K562 (cell line): Measurements from ENCODE around the gene PAIP2. TPM values are rescaled to one million over a fixed set of nuclear protein-coding genes. Genes with fewer than 3 reads are reported as not detected.
A peak's percentile ranks its signal among the peaks of the same experiment; 100 is the strongest.

Experiments used
- ATAC-seq: fragments of 200-7000 bp; cut with Tn5 transposase; 3 replicates; pipeline ENCODE4 v1.9.1; 2020; ENCODE audit warnings: moderate library complexity
- BruUV-seq: library from RNA; stranded (reverse); fragments of 400-500 nt; replicated peaks from 2 replicates; lab custom pipeline; 2021; lab: Mats Ljungman, UMichigan
- CTCF ChIA-PET: fragments of 300-600 bp; formaldehyde crosslinking; extraction: SDS; loops from one replicate; lab custom pipeline; 2021; ENCODE audit warnings: low intra/inter-chr PET ratio; lab: Yijun Ruan, JAX
- POLR2A ChIA-PET: fragments of 300-600, 350-650 bp; sonication (Branson Sonifier 250); formaldehyde crosslinking; extraction: SDS; loops from one replicate; lab custom pipeline; 2021; ENCODE audit warnings: antibody characterized with exemption, inconsistent platforms; lab: Yijun Ruan, JAX
- DNase-seq, 4 experiments: peaks; one replicate each; pipeline versions ENCODE4 v3.0.0 to v3.0.0-alpha.2; 2011 to 2018; ENCODE audit warnings: low spot score in 3 of 4, mixed read lengths in 3 of 4; ENCODE audit errors: extremely low read depth in 1 of 4
- FAIRE-seq: peaks from 2 replicates; lab custom pipeline; 2011; peaks lifted over from hg19 to GRCh38; lab: Jason Lieb, UNC
- H2AFZ ChIP-seq: 2 replicates; pipeline ENCODE4 v1.6.0; 2011; ENCODE audit warnings: low read depth, low read length, control low read depth, inconsistent platforms
- H3K27ac ChIP-seq: fragments of 200-600 bp; 3 replicates; pipeline ENCODE4 v1.8.0; 2011; ENCODE audit warnings: low read depth, mild to moderate bottlenecking, control low read depth, inconsistent platforms, low read length, moderate library complexity, mixed read lengths; ENCODE audit errors: extremely low read depth
- H3K27me3 ChIP-seq, 2 experiments: fragments of 300-600 bp in 1 of 2; 2 replicates in 1 of 2; 3 replicates in 1 of 2; pipeline versions ENCODE4 v1.6.0 to v1.8.0; 2011; ENCODE audit warnings: inconsistent platforms in 2 of 2, low read length in 2 of 2, mild to moderate bottlenecking in 1 of 2, mixed read lengths in 1 of 2, moderate library complexity in 1 of 2; ENCODE audit not compliant: control insufficient read depth in 2 of 2, insufficient read depth in 2 of 2
- H3K36me3 ChIP-seq: fragments of 300-600 bp; 3 replicates; pipeline ENCODE4 v1.8.0; 2011; ENCODE audit warnings: mild to moderate bottlenecking, low read length, inconsistent platforms; ENCODE audit not compliant: control insufficient read depth, insufficient read depth
- H3K4me1 ChIP-seq, 2 experiments: fragments of 200-600 bp in 1 of 2; replicated peaks in 1 of 2; 2 replicates in 1 of 2; 3 replicates in 1 of 2; pipeline versions ENCODE4 v1.5.1 to v1.8.0; 2011; ENCODE audit warnings: inconsistent platforms in 2 of 2, low read length in 2 of 2, mild to moderate bottlenecking in 1 of 2, mixed read lengths in 1 of 2, moderate library complexity in 1 of 2; ENCODE audit not compliant: control insufficient read depth in 2 of 2, insufficient read depth in 2 of 2
- H3K4me2 ChIP-seq: 2 replicates; pipeline ENCODE4 v1.6.1; 2011; ENCODE audit warnings: low read length, control low read depth, inconsistent platforms, mixed read lengths; ENCODE audit not compliant: insufficient read depth
- H3K4me3 ChIP-seq: fragments of 200-600 bp; sonication (generic), shearing (Covaris generic); 2 replicates; pipeline ENCODE4 v1.5.1; 2016; ENCODE audit warnings: control low read depth, inconsistent platforms
- H3K79me2 ChIP-seq: fragments of 200-600 bp; 3 replicates; pipeline ENCODE4 v1.8.0; 2011; ENCODE audit warnings: low read length, inconsistent platforms; ENCODE audit not compliant: control insufficient read depth, insufficient read depth
- H3K9ac ChIP-seq, 2 experiments: 2 replicates each; pipeline versions ENCODE4 v1.6.0 to v1.6.1; 2011; ENCODE audit warnings: low read depth in 2 of 2, low read length in 2 of 2, control low read depth in 1 of 2, inconsistent platforms in 1 of 2, mild to moderate bottlenecking in 1 of 2, mixed read lengths in 1 of 2; ENCODE audit not compliant: insufficient read depth in 1 of 2
- H3K9me1 ChIP-seq: one replicate; pipeline ENCODE4 v1.6.0; 2011; ENCODE audit warnings: inconsistent platforms, mild to moderate bottlenecking, low read length, moderate library complexity; ENCODE audit not compliant: control insufficient read depth, insufficient read depth
- H3K9me3 ChIP-seq: replicated peaks from 2 replicates; pipeline ENCODE4 v1.5.1; 2011; ENCODE audit warnings: low read depth, low read length, inconsistent platforms; ENCODE audit not compliant: control insufficient read depth, insufficient read depth
- H4K20me1 ChIP-seq: replicated peaks from 2 replicates; pipeline ENCODE4 v1.6.1; 2011; ENCODE audit warnings: low read length, inconsistent platforms, mixed read lengths; ENCODE audit not compliant: control insufficient read depth, insufficient read depth
- ARID1B ChIP-seq: fragments of 450-650 bp; IDR thresholded peaks from 2 replicates; pipeline ENCODE4 v1.6.1; 2016; ENCODE audit warnings: antibody characterized with exemption, mild to moderate bottlenecking, inconsistent platforms
- RBFOX2 ChIP-seq: fragments of 200-400 bp; formaldehyde crosslinking; IDR thresholded peaks from 2 replicates; pipeline ENCODE4 v1.6.1; 2017; ENCODE audit warnings: low read depth, mild to moderate bottlenecking, low read length, moderate library complexity
- TEAD4 ChIP-seq, 2 experiments: sonication (generic) in 1 of 2; formaldehyde crosslinking in 1 of 2; IDR thresholded peaks; 2 replicates each; pipeline versions ENCODE4 v1.6.1 to v1.8.0; 2012 to 2022; ENCODE audit warnings: borderline replicate concordance in 1 of 2, inconsistent platforms in 1 of 2, low read length in 1 of 2, mild to moderate bottlenecking in 1 of 2, missing genetic modification reagents in 1 of 2
- ZNF444 ChIP-seq: fragments of 250-450 bp; sonication (Bioruptor Pico); IDR thresholded peaks from 2 replicates; pipeline ENCODE4 v1.4.0; 2020; ENCODE audit warnings: mild to moderate bottlenecking, moderate library complexity
- ZNF830 ChIP-seq: fragments of 250-450 bp; sonication (Bioruptor Pico); IDR thresholded peaks from 2 replicates; pipeline ENCODE4 v1.5.0; 2021; ENCODE audit warnings: mild to moderate bottlenecking
- WGBS: fragments of 100-300 bp; shearing (Covaris generic); methylation state at CpG from one replicate; pipeline ENCODE4 v1.1.6; 2016; ENCODE audit warnings: low coverage, mixed read lengths; ENCODE audit not compliant: insufficient coverage; ENCODE audit errors: missing lambda C conversion rate; 5-methylcytosine and 5-hydroxymethylcytosine counted together
- in situ Hi-C: fragments of 300-500 bp; cut with MboI; formaldehyde crosslinking; loops from 4 replicates; pipeline ENCODE4 v1.15.0; 2018; ENCODE audit warnings: inconsistent platforms, mixed read lengths
- intact Hi-C: fragments of 100-400 bp; cut with micrococcal nuclease; formaldehyde crosslinking; loops from 2 replicates; pipeline ENCODE4 v1.14.2; 2022
- polyA plus RNA-seq, 8 experiments: library from polyadenylated mRNA; depleted of rRNA in 4 of 8; stranded (reverse) in 5 of 8; unstranded in 3 of 8; fragments of >200 nt; fragmentation: Nextera tagmentation in 2 of 8; fragmentation: Illumina TruSeq in 1 of 8; extraction: Ambion mirVana in 2 of 8; extraction: Trizol in 1 of 8; gene quantifications; 2 replicates each; pipeline versions ENCODE4 v1.2.1 to v1.2.3, GENCODE V29; 2011 to 2014; ENCODE audit warnings: inconsistent platforms in 1 of 8, missing spikeins in 1 of 8
- total RNA-seq, 7 experiments: library from RNA; depleted of rRNA in 6 of 7; stranded (reverse); fragments of >200 nt in 6 of 7; fragmentation: Illumina TruSeq in 2 of 7; extraction: Trizol in 2 of 7; gene quantifications; 2 replicates each; pipeline versions ENCODE4 v1.2.1 to v1.2.3, GENCODE V29; 2011 to 2021; ENCODE audit warnings: low replicate concordance in 1 of 7
- TF ChIP-seq, protein P1 (sequence below): fragments of 150-350 bp; conservative IDR thresholded peaks from 2 replicates; pipeline ENCODE4 v1.6.1; 2014; ENCODE audit warnings: low read length

Gene PAIP2
- total and polyA plus RNA-seq, 9 of the 15 experiments (the other 6 are each of a cell fraction or from before 2014, with no cell fraction given) = 78.3 to 187 (median 128) TPM

DNA sequence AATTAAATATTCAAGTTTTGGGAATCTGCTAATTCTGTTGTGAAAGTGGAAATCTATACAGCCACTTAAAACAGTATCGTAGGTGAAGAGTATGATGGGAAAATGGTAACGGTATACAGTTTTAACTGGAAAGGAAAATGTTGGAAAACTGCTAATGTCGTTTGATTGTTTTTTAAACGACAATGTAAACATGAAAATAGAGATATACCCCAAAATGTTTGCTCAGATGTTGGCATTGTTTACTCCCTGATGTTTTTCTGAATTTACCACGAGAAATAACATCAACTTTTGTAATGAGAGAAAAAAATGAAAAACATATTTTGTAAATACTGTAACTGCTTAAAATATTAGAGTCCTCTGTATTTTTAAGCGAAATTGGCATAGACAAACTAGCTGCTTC is 45.5 kb upstream of the PAIP2 start (continued):
- TF ChIP-seq ZNF830 (CRISPR knock-in tag) (no peak), ARID1B (no peak)
- TF ChIP-seq, protein P1, sequence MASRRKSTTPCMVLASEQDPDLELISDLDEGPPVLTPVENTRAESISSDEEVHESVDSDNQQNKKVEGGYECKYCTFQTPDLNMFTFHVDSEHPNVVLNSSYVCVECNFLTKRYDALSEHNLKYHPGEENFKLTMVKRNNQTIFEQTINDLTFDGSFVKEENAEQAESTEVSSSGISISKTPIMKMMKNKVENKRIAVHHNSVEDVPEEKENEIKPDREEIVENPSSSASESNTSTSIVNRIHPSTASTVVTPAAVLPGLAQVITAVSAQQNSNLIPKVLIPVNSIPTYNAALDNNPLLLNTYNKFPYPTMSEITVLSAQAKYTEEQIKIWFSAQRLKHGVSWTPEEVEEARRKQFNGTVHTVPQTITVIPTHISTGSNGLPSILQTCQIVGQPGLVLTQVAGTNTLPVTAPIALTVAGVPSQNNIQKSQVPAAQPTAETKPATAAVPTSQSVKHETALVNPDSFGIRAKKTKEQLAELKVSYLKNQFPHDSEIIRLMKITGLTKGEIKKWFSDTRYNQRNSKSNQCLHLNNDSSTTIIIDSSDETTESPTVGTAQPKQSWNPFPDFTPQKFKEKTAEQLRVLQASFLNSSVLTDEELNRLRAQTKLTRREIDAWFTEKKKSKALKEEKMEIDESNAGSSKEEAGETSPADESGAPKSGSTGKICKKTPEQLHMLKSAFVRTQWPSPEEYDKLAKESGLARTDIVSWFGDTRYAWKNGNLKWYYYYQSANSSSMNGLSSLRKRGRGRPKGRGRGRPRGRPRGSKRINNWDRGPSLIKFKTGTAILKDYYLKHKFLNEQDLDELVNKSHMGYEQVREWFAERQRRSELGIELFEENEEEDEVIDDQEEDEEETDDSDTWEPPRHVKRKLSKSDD = no peak

DNA sequence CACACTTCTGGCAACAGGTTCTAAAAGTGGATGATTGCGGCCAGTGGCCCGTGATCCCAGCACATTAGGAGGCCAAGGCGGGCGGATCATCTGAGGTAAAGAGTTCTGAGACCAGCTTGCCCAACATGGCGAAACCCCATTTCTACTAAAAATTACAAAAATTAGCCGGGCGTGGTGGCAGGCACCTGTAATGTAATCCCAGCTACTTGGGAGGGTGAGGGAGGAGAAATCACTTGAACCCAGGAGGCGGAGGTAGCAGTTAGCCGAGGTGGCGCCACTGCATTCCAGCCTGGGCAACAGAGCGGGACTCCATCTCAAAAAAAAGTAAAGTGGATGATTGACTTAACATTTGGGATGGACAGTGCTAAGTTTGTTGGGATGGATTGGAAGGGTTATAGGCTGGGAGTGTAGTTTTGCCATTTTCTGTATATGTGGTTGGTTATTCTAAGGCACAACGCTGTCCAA is 44.8 kb upstream of the PAIP2 start:
- H3K79me2 ChIP-seq = peaks cover 88% of the 10 kb centered on the region
- POLR2A ChIA-PET = interaction anchor here (0.6 to 6.9 kb wide), 11 partner anchors 9 to 1056 kb away, joined by 3 to 105 read pairs (median 4); no protein-coding TSS in a partner anchor
- H3K9ac ChIP-seq = peak overlapping the region; percentile 79 to 99; a peak in 3 of 4 replicates
- H3K36me3 ChIP-seq = peaks cover 46% of the 10 kb centered on the region
- peak overlapping the region; percentile 21; the same call in 2 of the 3 replicates for H3K27ac ChIP-seq
- DNase-seq = no peak
- H3K9me3 ChIP-seq = no peaks in the 10 kb centered on the region
- TF ChIP-seq ZNF444 (no peak), TEAD4 (IDR thresholded peaks at IDR 0.05; ENCODE audit: low read length) (peak; percentile 32; the same call in 1 of the 2 replicates), TEAD4 (CRISPR knock-in tag; IDR thresholded peaks at IDR 0.05; ENCODE audit: borderline replicate concordance) (no peak), RBFOX2 (0 out of 2 replicates have a peak, but pooled peaks have one; percentile 11)
- in situ Hi-C loops (no loop called here), intact Hi-C loops (loop anchor here (2.0 kb wide), 1 partner anchor 44 kb away; the partner anchor contains the start of gene PAIP2)
- H3K9me1 ChIP-seq = peaks cover 2% of the 10 kb centered on the region
- H3K4me1 ChIP-seq = peaks cover 17 to 42% of the 10 kb centered on the region in 2 experiments
- no peak for FAIRE-seq
- no TSS peak for BruUV-seq
- H3K4me2 ChIP-seq = peak overlapping the region; percentile 96
- peak overlapping the region; percentile 88 for H3K4me3 ChIP-seq
- ATAC-seq = no peak
- peaks cover 76% of the 10 kb centered on the region for H4K20me1 ChIP-seq
- no peak overlapping the region for H2AFZ ChIP-seq
- CTCF ChIA-PET = no interaction called here
- H3K27me3 ChIP-seq = no peaks in the 10 kb centered on the region
- 12% methylated on average over 12 of the region's 12 CpGs for WGBS
